Right lobe of liver (tissue), 6 donors: ENCODE results near the gene CHAD. TPM values are rescaled to one million over a fixed set of nuclear protein-coding genes. Genes with fewer than 3 reads are reported as not detected.
"Not testable (repeated sequence)": the region's sequence is repeated elsewhere in the genome, so short reads cannot be mapped to it uniquely, and the experiment has no call there.

Experiments
- ATAC-seq, 4 donors: fragments of 200-7000 bp; cut with Tn5 transposase; one replicate each; pipeline ENCODE4 v1.9.1; 2020; ENCODE audit warnings: mild to moderate bottlenecking in 4 of 4, moderate library complexity in 4 of 4
- DNase-seq, 3 donors: peaks; one replicate each; pipeline ENCODE4 v3.0.0-alpha.2; 2020
- H3K27ac ChIP-seq, 3 donors: fragments of 200-600 bp; one replicate each; pipeline ENCODE4 v1.8.0; 2022
- H3K27me3 ChIP-seq, 2 donors: fragments of 200-600 bp; one replicate each; pipeline ENCODE4 v1.8.0; 2022
- H3K36me3 ChIP-seq, 4 donors: fragments of 200-600 bp; sonication (generic) in 1 of 4; one replicate each; pipeline versions ENCODE4 v1.5.1 to v1.8.0; 2017 to 2022; ENCODE audit warnings: control low read depth in 1 of 4
- H3K4me1 ChIP-seq, 4 donors: fragments of 200-600 bp; sonication (generic) in 1 of 4; one replicate each; pipeline versions ENCODE4 v1.5.1 to v1.8.0; 2017 to 2022; ENCODE audit warnings: control low read depth in 1 of 4
- H3K4me3 ChIP-seq, 3 donors: fragments of 200-600 bp; one replicate each; pipeline ENCODE4 v1.8.0; 2022
- H3K9me3 ChIP-seq, 4 donors: fragments of 200-600 bp; sonication (generic) in 1 of 4; one replicate each; pipeline versions ENCODE4 v1.5.1 to v1.8.0; 2017 to 2022; ENCODE audit warnings: control low read depth in 1 of 4
- POLR2A ChIP-seq: fragments of 450-650 bp; IDR thresholded peaks from one replicate; pipeline ENCODE4 v1.6.1; 2017; ENCODE audit warnings: antibody characterized with exemption, mild to moderate bottlenecking
- WGBS: methylation state at CpG from one replicate; pipeline ENCODE4 v1.1.6; 2018; ENCODE audit warnings: low coverage, low lambda C conversion rate; ENCODE audit not compliant: insufficient coverage; ENCODE audit errors: missing lambda C conversion rate; 5-methylcytosine and 5-hydroxymethylcytosine counted together
- intact Hi-C, 2 donors: fragments of 100-400 bp; cut with DNase I; formaldehyde crosslinking; loops; one replicate each; pipeline versions ENCODE4 v1.11.2 to v1.14.1; 2022
- total RNA-seq, 6 experiments: library from RNA; depleted of rRNA in 2 of 6; stranded (reverse); fragments of >200 nt in 2 of 6; fragmentation: NEBNext Ultra II Directional in 3 of 6; extraction: Animal tissue kit (Norgen Biotek cat#: 25700) in 3 of 6; gene quantifications; one replicate each; pipeline versions ENCODE4 v1.1.0 to v1.2.4, GENCODE V29; 2016 to 2023
- TF ChIP-seq, protein P1 (sequence below), 4 donors: fragments of 200-600 bp in 3 of 4; fragments of 450-650 bp in 1 of 4; IDR thresholded peaks; one replicate each; pipeline versions ENCODE4 v1.5.1 to v1.8.0; 2016 to 2022; ENCODE audit warnings: antibody characterized with exemption in 4 of 4, mild to moderate bottlenecking in 2 of 4
- donor health status: DM: no; HTN: yes; CAD: no.
- donor health status: DM: no; HTN: no; CAD: no.
- donor health status: DM: no; HTN: no; CAD: no.
- donor health status: DM: no; HTN: yes; CAD: no.
- donor health status: DM: no; HTN: yes; CAD: no.

CHAD gene
- total RNA-seq, 6 experiments from 2014 or later: 1.0 to 11.3 (median 3.8) TPM

- TF ChIP-seq, protein P1, sequence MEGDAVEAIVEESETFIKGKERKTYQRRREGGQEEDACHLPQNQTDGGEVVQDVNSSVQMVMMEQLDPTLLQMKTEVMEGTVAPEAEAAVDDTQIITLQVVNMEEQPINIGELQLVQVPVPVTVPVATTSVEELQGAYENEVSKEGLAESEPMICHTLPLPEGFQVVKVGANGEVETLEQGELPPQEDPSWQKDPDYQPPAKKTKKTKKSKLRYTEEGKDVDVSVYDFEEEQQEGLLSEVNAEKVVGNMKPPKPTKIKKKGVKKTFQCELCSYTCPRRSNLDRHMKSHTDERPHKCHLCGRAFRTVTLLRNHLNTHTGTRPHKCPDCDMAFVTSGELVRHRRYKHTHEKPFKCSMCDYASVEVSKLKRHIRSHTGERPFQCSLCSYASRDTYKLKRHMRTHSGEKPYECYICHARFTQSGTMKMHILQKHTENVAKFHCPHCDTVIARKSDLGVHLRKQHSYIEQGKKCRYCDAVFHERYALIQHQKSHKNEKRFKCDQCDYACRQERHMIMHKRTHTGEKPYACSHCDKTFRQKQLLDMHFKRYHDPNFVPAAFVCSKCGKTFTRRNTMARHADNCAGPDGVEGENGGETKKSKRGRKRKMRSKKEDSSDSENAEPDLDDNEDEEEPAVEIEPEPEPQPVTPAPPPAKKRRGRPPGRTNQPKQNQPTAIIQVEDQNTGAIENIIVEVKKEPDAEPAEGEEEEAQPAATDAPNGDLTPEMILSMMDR (IDR thresholded peaks at IDR 0.05): no peak
- TF ChIP-seq POLR2A: no peak
- Histone ChIP-seq H3K27ac (peak overlapping the region in 2 of 3 donors; percentile 61 to 77), H3K4me3 (peak overlapping the region in 1 of 3 donors; percentile 41), H3K36me3 (no peaks in the 10 kb centered on the region), H3K9me3 (no peaks in the 10 kb centered on the region), H3K4me1 (peaks cover 0 to 30% (median 10%) of the 10 kb centered on the region in 4 donors), H3K27me3 (no peaks in the 10 kb centered on the region)
- intact Hi-C loops: no loop called here
- 75% methylated on average over 4 of the region's 6 CpGs for WGBS
- peak; percentile 35 to 54 (median 41) for ATAC-seq
- no peak for DNase-seq
These were observed 48.1 kb downstream of the CHAD start for GRCh38 chr17:50420419-50421112.

DNA sequence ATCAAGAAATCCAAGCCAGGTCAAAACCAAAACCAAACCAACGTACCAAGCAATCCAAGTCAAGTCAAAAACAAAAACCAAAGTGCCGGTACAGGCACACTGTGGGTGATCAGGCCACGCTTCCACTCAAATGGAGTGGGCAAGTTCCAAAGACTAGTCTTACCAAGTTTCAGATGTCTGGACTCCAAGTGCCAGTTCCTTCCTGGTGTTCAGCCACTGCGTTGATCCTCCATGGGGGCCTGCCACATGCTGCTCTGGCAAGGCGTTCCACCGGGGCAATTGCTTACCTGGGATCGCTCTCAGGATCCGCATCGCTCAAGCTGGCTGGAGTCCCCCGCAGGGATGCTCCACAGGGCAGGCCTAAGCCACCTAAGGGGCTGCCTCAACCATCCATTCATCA lies 49.1 kb downstream of the CHAD start:
- H3K36me3 ChIP-seq, H3K4me3 ChIP-seq, H3K9me3 ChIP-seq, intact Hi-C loops, H3K27me3 ChIP-seq, ATAC-seq, DNase-seq, H3K27ac ChIP-seq: not testable (repeated sequence)
- H3K4me1 ChIP-seq: peaks cover 0 to 25% (median 10%) of the 10 kb centered on the region in 4 donors
- WGBS: 96% methylated on average over 4 of the region's 10 CpGs

DNA sequence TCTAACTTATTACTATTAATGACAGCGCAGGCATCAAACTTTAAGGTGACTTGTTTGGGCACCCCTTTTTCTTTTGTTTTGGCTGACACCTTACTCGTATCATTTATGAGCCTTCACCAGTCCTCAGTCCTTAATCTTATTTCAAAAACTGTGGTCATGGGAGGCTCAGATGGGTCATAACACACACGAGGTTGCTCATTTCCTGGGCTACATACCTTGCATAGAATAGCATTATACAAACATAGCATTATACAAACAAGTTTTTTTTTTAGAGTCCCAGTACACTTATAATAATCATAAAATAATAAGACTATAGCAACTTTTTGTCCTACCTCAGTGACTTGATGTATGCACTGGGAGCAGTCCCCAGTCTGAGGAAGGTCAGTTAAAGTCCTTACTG lies 53.9 kb downstream of the CHAD start:
- WGBS: 75% methylated on average over 3 of the region's 3 CpGs
- intact Hi-C loops: no loop called here
- ATAC-seq: no peak
- Histone ChIP-seq H3K36me3 (no peaks in the 10 kb centered on the region), H3K27ac (no peak overlapping the region), H3K9me3 (no peaks in the 10 kb centered on the region), H3K27me3 (no peaks in the 10 kb centered on the region), H3K4me1 (peaks cover 0 to 7% (median 2%) of the 10 kb centered on the region in 4 donors), H3K4me3 (no peak overlapping the region)
- no peak for DNase-seq
- no peak for TF ChIP-seq POLR2A
- TF ChIP-seq, protein P1 (IDR thresholded peaks at IDR 0.05): no peak

Other genes starting within 250 kb of the CHAD start
- gene TMEM92, start 194.4 kb downstream of the CHAD start, total RNA-seq: 10 to 100 TPM in 1 of 6 experiments, 1 to 10 TPM in 5; 1.5 to 20.0 (median 8.7) TPM
- gene XYLT2, start 122.8 kb downstream of the CHAD start, total RNA-seq: 10 to 100 TPM in 3 of 6 experiments, 1 to 10 TPM in 3; 7.0 to 13.8 (median 9.4) TPM
- 10 to 100 TPM; 34.3 to 69.4 (median 38.6) TPM for gene MRPL27, start 95.7 kb downstream of the CHAD start, total RNA-seq
- gene EME1, start 95.7 kb downstream of the CHAD start, total RNA-seq: 1 to 10 TPM in 1 of 6 experiments, under 1 TPM in 3, not detected in 2; 0.12 to 1.3 (median 0.66) TPM
- gene LRRC59, start 71.4 kb downstream of the CHAD start, total RNA-seq: 100 to 1,000 TPM in 2 of 6 experiments, 10 to 100 TPM in 4; 36.0 to 125 (median 64.0) TPM
- 10 to 100 TPM; 25.1 to 60.9 (median 36.9) TPM for gene ACSF2, start 42.7 kb downstream of the CHAD start, total RNA-seq
- gene RSAD1, start 10.0 kb upstream of the CHAD start, total RNA-seq: 10 to 100 TPM; 17.9 to 26.6 (median 23.4) TPM
- gene MYCBPAP, start 39.6 kb upstream of the CHAD start, total RNA-seq: under 1 TPM in 1 of 6 experiments, not detected in 5; 0.51 TPM
- under 1 TPM in 2 of 6 experiments, not detected in 4; 0.06 to 0.27 TPM for gene EPN3, start 63.9 kb upstream of the CHAD start, total RNA-seq
- 100 to 1,000 TPM in 1 of 6 experiments, 10 to 100 TPM in 5; 29.6 to 203 (median 34.2) TPM for gene SPATA20, start 78.3 kb upstream of the CHAD start, total RNA-seq
- not detected for gene CACNA1G, start 91.8 kb upstream of the CHAD start, total RNA-seq
- 100 to 1,000 TPM; 146 to 286 (median 178) TPM for gene ABCC3, start 166.0 kb upstream of the CHAD start, total RNA-seq
- gene ANKRD40, start 239.0 kb upstream of the CHAD start, total RNA-seq: 10 to 100 TPM; 13.9 to 17.4 (median 15.1) TPM